GM19452 (cell line): Measurements from ENCODE around the gene RNASEL.

ENCODE experiments used
- ATAC-seq: cut with Tn5 transposase; IDR thresholded peaks from one replicate; pipeline ENCODE4 v1.9.1; 2021; ENCODE audit not compliant: unreplicated experiment

Gene RNASEL

GRCh38 chr1:182622901-182623528 lies 34.0 kb upstream of the RNASEL start:
- no peak for ATAC-seq

GRCh38 chr1:182621906-182622305 lies 32.9 kb upstream of the RNASEL start:
- no peak for ATAC-seq

GRCh38 chr1:182620924-182621585 lies 32.0 kb upstream of the RNASEL start:
- ATAC-seq, result no peak

- ATAC-seq, result no peak
Measured at GRCh38 chr1:182617734-182618351, 28.8 kb upstream of the RNASEL start.

DNA sequence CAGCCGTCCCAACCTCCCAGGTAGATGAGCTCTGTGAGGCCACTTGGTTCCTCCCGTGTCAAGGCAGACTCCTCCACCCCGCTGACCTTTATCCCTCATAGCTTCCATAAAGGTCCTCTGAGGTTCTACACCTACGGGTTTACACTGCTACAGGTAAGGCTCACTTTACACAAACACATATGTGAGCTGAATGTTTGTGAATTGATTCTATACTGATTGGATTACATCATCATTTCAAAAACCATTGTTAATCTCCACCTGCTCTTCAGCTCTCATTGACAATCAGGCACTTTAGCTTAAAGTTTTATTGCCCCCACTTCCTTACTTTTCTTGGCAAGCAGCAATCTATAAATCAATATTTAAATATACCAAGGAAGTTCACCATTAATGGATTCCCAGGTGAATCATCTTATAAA lies 28.0 kb upstream of the RNASEL start:
- no peak for ATAC-seq

DNA sequence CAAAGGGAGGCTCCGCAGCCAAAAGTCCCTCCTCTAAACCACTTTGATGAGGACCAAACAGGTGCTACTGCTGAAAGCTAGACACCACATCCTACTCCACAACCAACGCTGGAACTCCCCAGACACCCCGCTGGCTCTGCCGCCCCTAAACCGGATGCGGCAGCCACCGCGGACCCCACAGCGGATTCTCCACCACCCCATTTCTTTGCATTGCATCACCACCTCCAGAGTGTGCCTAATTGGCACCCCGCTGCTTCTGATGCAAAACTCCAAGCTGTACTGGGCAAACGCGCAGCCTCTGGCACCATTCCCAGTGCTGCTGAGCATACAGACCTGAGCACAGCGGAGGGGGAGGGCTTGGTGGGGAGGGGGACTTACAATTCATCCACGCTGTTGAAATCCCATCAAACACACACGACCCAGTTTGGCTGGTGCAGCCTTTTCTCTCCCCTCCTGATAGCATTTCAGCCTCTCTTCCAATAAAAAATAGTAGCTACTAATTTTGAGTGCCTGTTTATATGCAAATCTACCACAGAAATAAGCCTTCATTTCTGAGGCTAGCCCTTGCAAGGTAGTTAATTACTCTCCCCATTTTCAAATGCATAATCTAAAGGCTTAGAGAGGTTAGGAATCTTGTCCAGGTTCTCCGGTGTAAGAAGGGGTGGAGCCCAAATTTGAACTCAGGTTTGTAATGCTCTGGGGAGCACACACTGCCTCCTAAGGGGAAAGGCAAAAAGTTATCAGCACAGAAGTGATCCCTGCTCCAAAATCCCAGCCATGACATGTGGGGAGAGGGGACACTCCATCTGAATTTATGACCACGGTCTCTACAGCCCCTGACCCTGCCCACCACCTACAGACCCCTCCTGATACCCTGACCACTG lies 27.3 kb upstream of the RNASEL start:
- peak; percentile 68 for ATAC-seq

GRCh38 chr1:182615468-182616129 lies 26.5 kb upstream of the RNASEL start:
- ATAC-seq, result peak; percentile 32

DNA sequence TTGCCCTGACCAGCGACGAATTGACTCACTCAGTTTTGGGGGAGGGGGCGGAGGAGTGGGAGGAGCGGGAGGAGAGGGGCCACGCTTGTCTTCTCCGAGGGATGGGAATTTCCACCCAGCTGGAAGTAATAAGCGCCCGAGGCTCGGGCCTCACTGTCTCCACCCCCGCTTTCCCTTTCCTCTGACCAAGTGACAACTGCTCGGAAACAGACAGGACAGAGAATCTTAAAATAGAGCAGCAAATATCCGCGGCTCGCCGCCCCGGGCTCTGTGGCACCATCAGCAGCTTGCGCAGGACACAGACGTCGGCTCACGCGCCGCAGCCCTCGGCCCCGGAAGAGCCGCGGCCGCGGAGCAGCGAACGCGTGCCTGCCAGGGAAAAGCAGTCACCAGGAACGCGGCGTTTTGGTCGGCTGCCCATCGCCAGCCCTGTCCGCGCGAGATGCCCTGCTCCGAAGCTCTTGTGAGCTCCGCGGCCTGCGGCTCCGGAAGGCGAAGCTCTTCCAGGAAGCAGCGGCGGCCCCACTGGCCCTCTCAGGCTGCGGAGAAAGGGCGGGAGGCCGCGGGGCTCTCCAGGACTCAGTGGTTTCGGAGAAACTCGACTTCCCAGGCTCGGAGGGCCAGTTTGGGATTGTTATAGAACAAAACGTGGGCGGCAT lies 25.9 kb upstream of the RNASEL start:
- peak; percentile 38 for ATAC-seq

- ATAC-seq, result no peak
Measured at GRCh38 chr1:182611787-182612186, 22.7 kb upstream of the RNASEL start.

DNA sequence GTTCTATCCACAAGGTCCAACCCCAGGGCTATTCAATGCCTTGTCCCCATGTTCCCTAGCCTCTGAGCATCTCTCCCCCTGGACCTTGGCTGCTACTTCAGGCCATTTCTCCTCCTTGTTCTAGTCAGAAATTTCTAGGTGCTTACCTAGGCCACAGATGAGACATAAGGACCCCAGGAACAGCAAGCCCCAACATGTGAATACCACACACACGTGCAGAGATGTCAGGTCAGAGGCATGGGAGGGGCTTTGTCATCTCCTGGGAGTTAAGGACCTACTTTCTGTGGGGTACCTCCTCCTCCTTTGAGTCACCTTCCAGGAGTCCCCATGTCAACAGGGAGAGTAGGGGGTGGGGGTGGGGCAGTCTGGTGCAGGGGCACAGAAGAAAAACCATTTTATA lies 22.3 kb upstream of the RNASEL start:
- ATAC-seq, result no peak

DNA sequence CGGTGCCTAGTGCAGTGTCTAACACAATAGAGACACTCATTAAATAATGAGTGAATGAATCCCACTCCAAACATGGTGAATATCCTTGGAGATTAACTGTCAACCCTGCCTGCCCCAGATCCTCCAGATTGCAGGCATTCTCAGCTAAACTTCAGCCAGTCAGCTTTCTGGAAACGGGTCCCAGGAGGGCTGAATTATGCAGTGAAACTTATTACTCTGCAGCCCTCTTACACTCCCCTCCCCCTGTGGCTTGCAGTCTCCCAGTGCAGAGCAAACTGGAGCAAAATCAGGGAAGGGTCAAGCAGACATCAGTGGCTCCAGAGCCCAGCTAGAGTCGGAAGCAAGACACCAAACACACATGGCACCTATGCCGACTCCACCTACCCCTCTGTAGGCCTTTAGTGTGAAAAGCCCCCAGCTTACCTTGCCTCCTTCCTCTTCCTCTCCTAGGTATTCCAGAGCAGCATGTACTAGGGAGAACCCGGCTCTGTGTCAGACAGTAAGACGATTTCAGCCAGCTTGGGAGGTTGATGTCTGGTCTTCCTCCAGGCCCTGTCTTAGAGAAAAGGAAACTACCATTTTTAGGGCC lies 21.6 kb upstream of the RNASEL start:
- no peak for ATAC-seq

DNA sequence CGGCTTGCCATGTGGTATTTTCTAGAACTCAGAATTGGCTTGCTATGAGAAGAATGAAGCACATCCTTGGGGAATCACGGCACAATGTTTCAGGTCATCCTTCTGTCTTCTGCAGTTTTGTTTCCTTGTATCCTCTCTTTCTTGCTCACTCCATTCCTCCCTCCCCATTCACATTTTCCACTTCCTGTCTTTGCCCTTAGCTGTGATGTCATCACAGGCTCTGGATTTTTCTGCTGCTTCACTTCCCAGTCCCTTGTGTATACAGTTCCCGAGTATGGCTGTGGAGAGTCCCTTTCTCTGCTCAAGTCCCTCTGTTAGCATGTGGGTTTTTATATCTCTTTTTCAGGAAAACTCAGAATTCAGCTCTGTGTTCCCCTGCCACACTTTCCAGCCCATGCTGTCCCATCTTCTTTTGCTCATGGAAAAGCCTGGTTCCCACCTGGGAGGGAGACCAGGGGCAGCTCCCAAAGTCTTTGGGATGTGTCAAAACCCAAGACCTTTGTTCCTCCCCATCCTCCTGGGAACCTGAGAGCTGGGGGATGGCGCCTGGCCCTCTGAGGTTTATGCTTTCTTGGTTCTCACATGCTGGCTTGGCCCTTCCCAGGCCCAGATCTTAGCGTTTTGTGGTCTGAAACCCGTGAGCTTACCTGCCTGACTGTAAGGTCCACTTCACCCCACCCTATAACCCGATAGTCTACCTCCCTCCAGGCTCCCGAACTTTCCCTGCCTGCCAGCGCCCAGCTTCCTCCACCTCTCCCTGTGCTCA lies 20.0 kb upstream of the RNASEL start:
- no peak for ATAC-seq

- no peak for ATAC-seq
Measured at GRCh38 chr1:182608236-182608635, 19.2 kb upstream of the RNASEL start.

- ATAC-seq, result no peak
Measured at GRCh38 chr1:182607566-182607965, 18.5 kb upstream of the RNASEL start.

- peak; percentile 81 for ATAC-seq
Measured at GRCh38 chr1:182604175-182605164, 15.4 kb upstream of the RNASEL start, which contains the start of gene RGS16. TSS of gene RGS16 (minus strand) at chr1:182604389. CDS start at chr1:182604259, 130 bp downstream.

DNA sequence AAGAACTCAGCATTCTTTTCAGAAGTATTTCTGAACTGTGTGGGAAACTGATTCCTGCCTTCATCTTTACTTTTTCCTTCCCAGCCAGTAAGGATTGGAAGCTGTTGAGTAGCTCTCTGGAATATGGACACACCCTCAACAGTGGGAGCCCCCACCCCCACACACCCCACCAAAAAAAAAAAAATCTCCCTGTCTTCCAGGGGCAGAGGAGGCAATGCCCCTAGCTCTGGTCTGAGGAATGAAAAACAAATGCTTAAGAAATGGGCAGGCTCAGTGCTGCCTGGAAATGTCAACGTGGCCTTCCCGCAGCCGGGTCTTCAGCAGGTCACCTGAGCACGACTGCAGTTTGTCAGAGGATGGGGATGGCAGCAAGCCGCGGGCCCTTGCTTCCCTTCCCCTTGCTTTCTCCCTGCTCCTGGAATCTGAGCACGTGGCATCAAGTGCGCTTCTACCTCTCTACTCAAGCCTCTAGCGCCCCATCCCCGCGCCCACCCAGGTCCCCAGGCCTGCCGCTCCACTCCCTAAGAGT lies 14.7 kb upstream of the RNASEL start:
- peak; percentile 1 for ATAC-seq

DNA sequence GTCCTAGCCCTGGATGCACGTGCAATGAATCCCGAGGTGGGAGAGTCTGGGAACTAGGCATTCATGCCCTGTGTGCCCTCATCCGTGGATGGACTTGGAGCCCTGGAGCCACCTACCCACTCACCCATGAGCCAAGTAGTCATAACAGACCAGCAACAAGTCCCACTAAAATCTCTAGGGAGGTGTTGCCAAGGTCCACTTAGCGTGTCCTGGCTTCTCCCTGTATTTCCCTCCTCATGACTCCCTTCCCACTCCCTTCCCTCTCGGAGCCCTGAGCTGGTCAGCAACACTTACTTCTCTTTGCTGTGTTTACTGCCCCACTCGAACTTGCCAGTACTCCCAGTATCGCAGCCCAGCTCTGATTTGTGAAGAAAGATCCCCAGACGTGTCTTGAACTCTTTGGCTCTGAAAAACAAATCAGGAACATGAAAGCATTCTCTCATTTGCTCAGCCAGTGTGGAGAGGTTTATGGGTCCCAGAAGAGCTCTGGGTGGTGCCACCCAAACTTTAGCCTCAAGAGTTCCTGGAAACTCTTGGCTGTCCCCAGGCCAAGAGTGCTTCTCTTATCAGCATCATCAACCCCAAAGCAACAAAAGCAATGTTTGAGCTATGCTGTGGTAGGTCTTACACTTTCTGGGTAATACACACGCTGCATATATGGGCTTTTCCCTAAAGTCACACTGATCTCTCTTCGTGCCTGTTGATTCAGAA lies 14.0 kb upstream of the RNASEL start:
- ATAC-seq, result no peak
